GM18868 (cell line): Measurements from ENCODE around the gene PLS1.
"Not testable (repeated sequence)": the region's sequence is repeated elsewhere in the genome, so short reads cannot be mapped to it uniquely, and the experiment has no call there.

Experiments used
- ATAC-seq: cut with Tn5 transposase; IDR thresholded peaks from one replicate; pipeline ENCODE4 v1.9.1; 2021; ENCODE audit warnings: mild to moderate bottlenecking, moderate library complexity; ENCODE audit not compliant: unreplicated experiment

Gene PLS1

GRCh38 chr3:142690613-142691012, 94.4 kb downstream of the PLS1 start:
- ATAC-seq: no peak

GRCh38 chr3:142691527-142691926, 95.3 kb downstream of the PLS1 start:
- no peak for ATAC-seq

GRCh38 chr3:142693136-142693853, 97.1 kb downstream of the PLS1 start:
- no peak for ATAC-seq

- ATAC-seq: no peak
Observed at GRCh38 chr3:142694225-142694624, 98.0 kb downstream of the PLS1 start.

GRCh38 chr3:142705198-142705597, 109.0 kb downstream of the PLS1 start:
- no peak for ATAC-seq

- ATAC-seq: no peak
Observed at GRCh38 chr3:142706321-142707127, 110.3 kb downstream of the PLS1 start.

GRCh38 chr3:142709207-142709606, 113.0 kb downstream of the PLS1 start:
- no peak for ATAC-seq

- not testable (repeated sequence) for ATAC-seq
Observed at GRCh38 chr3:142714882-142715281, 118.7 kb downstream of the PLS1 start.

- ATAC-seq: no peak
Observed at GRCh38 chr3:142716102-142716501, 119.9 kb downstream of the PLS1 start.

- peak; percentile 21 for ATAC-seq
Observed at GRCh38 chr3:142723665-142723967, 127.4 kb downstream of the PLS1 start.

- ATAC-seq: peak; percentile 95
Observed at GRCh38 chr3:142723968-142724681, 127.9 kb downstream of the PLS1 start, which contains the start of gene TRPC1. Gene TRPC1, plus strand, starts transcription at chr3:142724034. Its CDS starts 526 bp downstream, at chr3:142724560.

GRCh38 chr3:142724682-142725356, 128.6 kb downstream of the PLS1 start:
- peak; percentile 8 for ATAC-seq

- no peak for ATAC-seq
Observed at GRCh38 chr3:142725357-142725739, 129.2 kb downstream of the PLS1 start.

- ATAC-seq: no peak
Observed at GRCh38 chr3:142726017-142726416, 129.8 kb downstream of the PLS1 start.

- no peak for ATAC-seq
Observed at GRCh38 chr3:142732066-142732465, 135.9 kb downstream of the PLS1 start.

- ATAC-seq: no peak
Observed at GRCh38 chr3:142734834-142735233, 138.6 kb downstream of the PLS1 start.

GRCh38 chr3:142735462-142735861, 139.3 kb downstream of the PLS1 start:
- no peak for ATAC-seq

- ATAC-seq: no peak
Observed at GRCh38 chr3:142738396-142738795, 142.2 kb downstream of the PLS1 start.

- no peak for ATAC-seq
Observed at GRCh38 chr3:142746646-142747045, 150.5 kb downstream of the PLS1 start.

- not testable (repeated sequence) for ATAC-seq
Observed at GRCh38 chr3:142750531-142750930, 154.3 kb downstream of the PLS1 start.

GRCh38 chr3:142752605-142753004, 156.4 kb downstream of the PLS1 start:
- not testable (repeated sequence) for ATAC-seq
